Activated CD4-positive, alpha-beta T cell treated with anti-CD3 and anti-CD28 coated beads, Interleukin-2, amount 10 ng/mL, durations not matched to agents 24 days and 14 days (primary cell): ENCODE data around the gene CABLES1. TPM values are rescaled to one million over a fixed set of nuclear protein-coding genes. Genes with fewer than 3 reads are reported as not detected.

Experiments
- DNase-seq: peaks from one replicate; pipeline ENCODE4 v3.0.0; 2022
- H3K27ac Mint-ChIP-seq: one replicate; pipeline ENCODE4 v1.8.0; 2022; ENCODE audit warnings: mild to moderate bottlenecking, mixed read lengths
- H3K27me3 Mint-ChIP-seq: one replicate; pipeline ENCODE4 v1.8.0; 2022; ENCODE audit warnings: mixed read lengths
- H3K36me3 Mint-ChIP-seq: one replicate; pipeline ENCODE4 v1.8.0; 2022; ENCODE audit warnings: low read depth, mild to moderate bottlenecking, mixed read lengths
- H3K4me1 Mint-ChIP-seq: one replicate; pipeline ENCODE4 v1.8.0; 2021; ENCODE audit warnings: mixed read lengths
- H3K4me3 Mint-ChIP-seq: one replicate; pipeline ENCODE4 v1.8.0; 2022; ENCODE audit warnings: mild to moderate bottlenecking, moderate library complexity, mixed read lengths
- H3K9me3 Mint-ChIP-seq: one replicate; pipeline ENCODE4 v1.8.0; 2021; ENCODE audit warnings: mixed read lengths
- intact Hi-C: fragments of 100-400 bp; cut with micrococcal nuclease; formaldehyde crosslinking; loops from one replicate; pipeline ENCODE4 v1.15.1; 2023
- total RNA-seq: library from RNA; stranded (reverse); gene quantifications from 2 replicates; pipeline ENCODE4 v1.2.3, GENCODE V29; 2022

CABLES1 gene
- total RNA-seq, 1 donor from 2014 or later = 6.4 TPM

- Mint-ChIP-seq H3K4me1 (peaks cover 55% of the 10 kb centered on the region), H3K36me3 (peaks cover 17% of the 10 kb centered on the region), H3K4me3 (peak overlapping the region; percentile 61), H3K27me3 (no peaks in the 10 kb centered on the region), H3K27ac (peak overlapping the region; percentile 93), H3K9me3 (peaks cover 19% of the 10 kb centered on the region)
- intact Hi-C loops = no loop called here
- DNase-seq = peak; percentile 84
Observed at GRCh38 chr18:23228102-23229061, 93.1 kb downstream of the CABLES1 start.

- no peak for DNase-seq
Observed at GRCh38 chr18:23229472-23229871, 94.2 kb downstream of the CABLES1 start.

GRCh38 chr18:23230686-23231085, 95.4 kb downstream of the CABLES1 start:
- Mint-ChIP-seq H3K27me3 (no peaks in the 10 kb centered on the region), H3K9me3 (peaks cover 20% of the 10 kb centered on the region), H3K4me3 (peak overlapping the region; percentile 57), H3K27ac (peak overlapping the region; percentile 91), H3K4me1 (peaks cover 60% of the 10 kb centered on the region), H3K36me3 (peaks cover 19% of the 10 kb centered on the region)
- no peak for DNase-seq
- intact Hi-C loops = loop anchor here (1.0 to 10.0 kb wide), 6 partner anchors 21 to 296 kb away; partner anchors contain the start of genes CABLES1 and RBBP8

More at GRCh38 chr18:23229472-23229871, 94.2 kb downstream of the CABLES1 start:
- intact Hi-C loops = no loop called here
- peaks cover 20% of the 10 kb centered on the region for H3K36me3 Mint-ChIP-seq
- H3K4me3 Mint-ChIP-seq = peak overlapping the region; percentile 9
- H3K27me3 Mint-ChIP-seq = no peaks in the 10 kb centered on the region
- peaks cover 20% of the 10 kb centered on the region for H3K9me3 Mint-ChIP-seq
- H3K4me1 Mint-ChIP-seq = peaks cover 59% of the 10 kb centered on the region
- peak overlapping the region; percentile 75 for H3K27ac Mint-ChIP-seq

GRCh38 chr18:23231340-23232021, 96.2 kb downstream of the CABLES1 start:
- Mint-ChIP-seq H3K9me3 (peaks cover 19% of the 10 kb centered on the region), H3K4me3 (peak overlapping the region; percentile 57), H3K36me3 (peaks cover 17% of the 10 kb centered on the region), H3K27ac (peak overlapping the region; percentile 91), H3K27me3 (no peaks in the 10 kb centered on the region), H3K4me1 (peaks cover 57% of the 10 kb centered on the region)
- intact Hi-C loops = loop anchor here (1.0 to 10.0 kb wide), 6 partner anchors 22 to 297 kb away; partner anchors contain the start of genes CABLES1 and RBBP8
- peak; percentile 94 for DNase-seq

GRCh38 chr18:23232331-23232730, 97.0 kb downstream of the CABLES1 start:
- Mint-ChIP-seq H3K36me3 (peaks cover 14% of the 10 kb centered on the region), H3K9me3 (peaks cover 10% of the 10 kb centered on the region), H3K27ac (peak overlapping the region; percentile 51), H3K27me3 (no peaks in the 10 kb centered on the region), H3K4me1 (peaks cover 53% of the 10 kb centered on the region), H3K4me3 (no peak overlapping the region)
- peak; percentile 62 for DNase-seq
- intact Hi-C loops = loop anchor here (5.0 to 10.0 kb wide), 2 partner anchors 160 to 298 kb away; partner anchors contain the start of gene RBBP8

- Mint-ChIP-seq H3K4me3 (no peak overlapping the region), H3K36me3 (peaks cover 14% of the 10 kb centered on the region), H3K9me3 (peaks cover 8% of the 10 kb centered on the region), H3K27me3 (no peaks in the 10 kb centered on the region), H3K4me1 (peaks cover 56% of the 10 kb centered on the region), H3K27ac (peak overlapping the region; percentile 50)
- no peak for DNase-seq
- intact Hi-C loops = loop anchor here (5.0 to 10.0 kb wide), 4 partner anchors 73 to 300 kb away; partner anchors contain the start of gene RBBP8
Observed at GRCh38 chr18:23234619-23235018, 99.3 kb downstream of the CABLES1 start.

- Mint-ChIP-seq H3K4me3 (no peak overlapping the region), H3K27ac (peak overlapping the region; percentile 39), H3K36me3 (peaks cover 14% of the 10 kb centered on the region), H3K4me1 (peaks cover 53% of the 10 kb centered on the region), H3K9me3 (peaks cover 8% of the 10 kb centered on the region), H3K27me3 (no peaks in the 10 kb centered on the region)
- intact Hi-C loops = loop anchor here (5.0 to 10.0 kb wide), 3 partner anchors 72 to 301 kb away; partner anchors contain the start of gene RBBP8
- DNase-seq = no peak
Observed at GRCh38 chr18:23235336-23235735, 100.1 kb downstream of the CABLES1 start.

GRCh38 chr18:23235860-23236259, 100.6 kb downstream of the CABLES1 start:
- no peak overlapping the region for H3K27ac Mint-ChIP-seq
- H3K36me3 Mint-ChIP-seq = peaks cover 13% of the 10 kb centered on the region
- H3K9me3 Mint-ChIP-seq = peaks cover 8% of the 10 kb centered on the region
- peaks cover 49% of the 10 kb centered on the region for H3K4me1 Mint-ChIP-seq
- H3K4me3 Mint-ChIP-seq = no peak overlapping the region
- H3K27me3 Mint-ChIP-seq = no peaks in the 10 kb centered on the region
- DNase-seq = no peak
- intact Hi-C loops = loop anchor here (5.0 to 10.0 kb wide), 3 partner anchors 71 to 301 kb away; partner anchors contain the start of gene RBBP8

- H3K4me1 Mint-ChIP-seq = peaks cover 42% of the 10 kb centered on the region
- H3K27me3 Mint-ChIP-seq = no peaks in the 10 kb centered on the region
- peaks cover 3% of the 10 kb centered on the region for H3K9me3 Mint-ChIP-seq
- peaks cover 8% of the 10 kb centered on the region for H3K36me3 Mint-ChIP-seq
- intact Hi-C loops = loop anchor here (5.0 to 10.0 kb wide), 3 partner anchors 70 to 302 kb away; partner anchors contain the start of gene RBBP8
- no peak for DNase-seq
- no peak overlapping the region for H3K4me3 Mint-ChIP-seq
- peak overlapping the region; percentile 32 for H3K27ac Mint-ChIP-seq
Observed at GRCh38 chr18:23236876-23237468, 101.7 kb downstream of the CABLES1 start.

GRCh38 chr18:23237524-23238151, 102.4 kb downstream of the CABLES1 start:
- H3K4me1 Mint-ChIP-seq = peaks cover 42% of the 10 kb centered on the region

GRCh38 chr18:23238152-23238531, 102.9 kb downstream of the CABLES1 start:
- Mint-ChIP-seq H3K4me3 (peak overlapping the region; percentile 68), H3K27me3 (no peaks in the 10 kb centered on the region), H3K9me3 (peaks cover 3% of the 10 kb centered on the region), H3K4me1 (peaks cover 40% of the 10 kb centered on the region), H3K27ac (peak overlapping the region; percentile 61), H3K36me3 (peaks cover 5% of the 10 kb centered on the region)
- intact Hi-C loops = loop anchor here (5.0 to 10.0 kb wide), 3 partner anchors 69 to 303 kb away; partner anchors contain the start of gene RBBP8
- no peak for DNase-seq

More at GRCh38 chr18:23237524-23238151, 102.4 kb downstream of the CABLES1 start:
- DNase-seq = peak; percentile 83
- no peaks in the 10 kb centered on the region for H3K27me3 Mint-ChIP-seq
- peak overlapping the region; percentile 68 for H3K4me3 Mint-ChIP-seq
- intact Hi-C loops = loop anchor here (5.0 to 10.0 kb wide), 3 partner anchors 70 to 303 kb away; partner anchors contain the start of gene RBBP8
- H3K9me3 Mint-ChIP-seq = peaks cover 3% of the 10 kb centered on the region
- H3K27ac Mint-ChIP-seq = peak overlapping the region; percentile 61
- H3K36me3 Mint-ChIP-seq = peaks cover 5% of the 10 kb centered on the region

- intact Hi-C loops = loop anchor here (5.0 to 10.0 kb wide), 3 partner anchors 69 to 304 kb away; partner anchors contain the start of gene RBBP8
- Mint-ChIP-seq H3K36me3 (peaks cover 5% of the 10 kb centered on the region), H3K27ac (peak overlapping the region; percentile 61), H3K27me3 (no peaks in the 10 kb centered on the region), H3K4me1 (peaks cover 40% of the 10 kb centered on the region), H3K4me3 (peak overlapping the region; percentile 68), H3K9me3 (no peaks in the 10 kb centered on the region)
- no peak for DNase-seq
Observed at GRCh38 chr18:23238651-23239349, 103.5 kb downstream of the CABLES1 start.
